GM12878 (cell line): ENCODE data around the gene BBX. TPM values are rescaled to one million over a fixed set of nuclear protein-coding genes. Genes with fewer than 3 reads are reported as not detected.

ENCODE experiments used
- CREB1 ChIP-seq: IDR thresholded peaks from 2 replicates; pipeline ENCODE4 v1.6.1; 2012; ENCODE audit warnings: low read depth, mild to moderate bottlenecking, inconsistent platforms
- GABPA ChIP-seq: IDR thresholded peaks from 2 replicates; pipeline ENCODE4 v1.6.1; 2014; ENCODE audit warnings: antibody characterized with exemption, low read depth, mild to moderate bottlenecking, inconsistent platforms
- IKZF2 ChIP-seq, 2 experiments: fragments of 450-650 bp; IDR thresholded peaks; 2 replicates each; pipeline ENCODE4 v1.6.1; 2017; ENCODE audit warnings: mild to moderate bottlenecking in 2 of 2, moderate library complexity in 2 of 2
- MTA2 ChIP-seq: fragments of 450-650 bp; IDR thresholded peaks from 2 replicates; pipeline ENCODE4 v1.6.1; 2016; ENCODE audit warnings: low read depth, mild to moderate bottlenecking, moderate library complexity
- PML ChIP-seq: IDR thresholded peaks from 2 replicates; pipeline ENCODE4 v1.6.1; 2012; ENCODE audit warnings: low read length, inconsistent platforms
- RFX5 ChIP-seq: IDR thresholded peaks from 2 replicates; pipeline ENCODE4 v1.6.1; 2011; ENCODE audit warnings: low read depth, low read length, improper control_type of control experiment
- SREBF1 ChIP-seq: IDR thresholded peaks from 2 replicates; pipeline ENCODE4 v1.6.1; 2012; ENCODE audit warnings: mild to moderate bottlenecking, low read length
- STAT1 ChIP-seq: fragments of 450-650 bp; conservative IDR thresholded peaks from 2 replicates; pipeline ENCODE4 v1.6.1; 2014; ENCODE audit warnings: antibody characterized with exemption, mild to moderate bottlenecking
- TARDBP ChIP-seq: IDR thresholded peaks from 2 replicates; pipeline ENCODE4 v1.6.1; 2016; ENCODE audit warnings: borderline replicate concordance
- ZNF24 ChIP-seq: fragments of 450-650 bp; IDR thresholded peaks from 2 replicates; pipeline ENCODE4 v1.6.1; 2017; ENCODE audit warnings: antibody characterized with exemption, mild to moderate bottlenecking
- polyA plus RNA-seq, 11 experiments: library from polyadenylated mRNA; depleted of rRNA in 4 of 11; unstranded in 6 of 11; stranded (reverse) in 5 of 11; fragments of >200 nt; fragmentation: Nextera tagmentation in 4 of 11; fragmentation: Illumina TruSeq in 1 of 11; extraction: Ambion mirVana in 4 of 11; extraction: Trizol in 1 of 11; gene quantifications; 1 replicate in 1 of 11; 2 replicates in 10 of 11; pipeline versions ENCODE4 v1.2.1 to v1.2.3, GENCODE V29; 2011 to 2016; ENCODE audit warnings: inconsistent platforms in 2 of 11, missing spikeins in 2 of 11, low read depth in 1 of 11
- total RNA-seq, 4 experiments: library from RNA; depleted of rRNA in 3 of 4; stranded (reverse); fragments of >200 nt in 3 of 4; fragmentation: Illumina TruSeq in 1 of 4; extraction: Trizol in 1 of 4; gene quantifications; 2 replicates each; pipeline versions ENCODE4 v1.2.1 to v1.2.3, GENCODE V29; 2013 to 2021
- TF ChIP-seq, protein P1 (sequence below): fragments of 450-650 bp; IDR thresholded peaks from 2 replicates; pipeline ENCODE4 v1.6.1; 2018; ENCODE audit warnings: mild to moderate bottlenecking, low read depth, moderate library complexity; ENCODE audit not compliant: partially characterized antibody
- TF ChIP-seq, protein P2 (sequence below): fragments of 450-650 bp; IDR thresholded peaks from 2 replicates; pipeline ENCODE4 v1.6.1; 2016; ENCODE audit warnings: mild to moderate bottlenecking
- TF ChIP-seq, protein P3 (sequence below): IDR thresholded peaks from 2 replicates; pipeline ENCODE4 v1.6.1; 2011; ENCODE audit warnings: low read depth, mild to moderate bottlenecking, low read length, moderate library complexity, borderline replicate concordance; ENCODE audit errors: extremely low read depth

The BBX gene
- total and polyA plus RNA-seq, 10 of the 15 experiments (the other 5 are each of a cell fraction or from before 2014, with no cell fraction given) = 13.3 to 38.5 (median 32.0) TPM

DNA sequence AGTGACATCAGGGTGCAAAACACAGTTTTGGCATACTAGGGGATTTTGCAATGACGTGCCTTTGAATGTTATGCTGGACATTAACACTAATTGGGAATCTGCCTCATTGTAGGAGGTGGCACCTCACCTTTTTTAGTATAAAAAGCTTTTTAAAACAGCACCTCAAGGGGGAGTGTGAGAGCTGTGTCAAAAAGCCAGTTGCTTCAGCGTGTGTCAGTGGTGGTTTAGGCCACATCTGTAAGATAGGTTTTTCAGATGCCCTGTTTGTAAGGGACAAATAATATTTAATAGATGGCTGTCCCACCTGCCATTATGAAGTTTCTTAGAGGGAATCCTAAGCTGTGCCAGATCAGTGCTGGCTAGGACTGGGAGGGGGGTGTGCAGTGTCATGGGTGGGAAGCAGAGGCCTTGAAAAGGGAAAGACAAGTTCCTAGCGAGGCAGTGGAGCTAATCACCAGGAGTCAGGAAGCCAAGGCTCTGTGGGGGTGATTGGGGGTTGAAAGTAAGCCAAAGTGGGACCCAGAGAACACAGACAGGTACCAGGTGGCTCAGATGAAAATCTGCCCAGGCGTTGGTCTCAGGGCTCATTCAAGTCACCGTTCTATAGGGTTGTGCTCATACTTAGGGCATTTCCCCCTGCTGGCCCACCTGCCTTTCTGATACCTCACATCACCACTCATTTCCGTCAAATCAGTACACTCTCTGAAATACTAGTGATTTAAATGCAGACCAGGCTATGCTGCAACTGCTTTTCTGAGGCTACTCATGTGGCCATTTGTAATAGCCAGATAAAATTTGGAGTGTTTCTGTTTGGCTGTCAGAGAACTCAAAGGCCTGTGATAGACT lies 120.5 kb downstream of the BBX start (continued):
- TF ChIP-seq, protein P1, sequence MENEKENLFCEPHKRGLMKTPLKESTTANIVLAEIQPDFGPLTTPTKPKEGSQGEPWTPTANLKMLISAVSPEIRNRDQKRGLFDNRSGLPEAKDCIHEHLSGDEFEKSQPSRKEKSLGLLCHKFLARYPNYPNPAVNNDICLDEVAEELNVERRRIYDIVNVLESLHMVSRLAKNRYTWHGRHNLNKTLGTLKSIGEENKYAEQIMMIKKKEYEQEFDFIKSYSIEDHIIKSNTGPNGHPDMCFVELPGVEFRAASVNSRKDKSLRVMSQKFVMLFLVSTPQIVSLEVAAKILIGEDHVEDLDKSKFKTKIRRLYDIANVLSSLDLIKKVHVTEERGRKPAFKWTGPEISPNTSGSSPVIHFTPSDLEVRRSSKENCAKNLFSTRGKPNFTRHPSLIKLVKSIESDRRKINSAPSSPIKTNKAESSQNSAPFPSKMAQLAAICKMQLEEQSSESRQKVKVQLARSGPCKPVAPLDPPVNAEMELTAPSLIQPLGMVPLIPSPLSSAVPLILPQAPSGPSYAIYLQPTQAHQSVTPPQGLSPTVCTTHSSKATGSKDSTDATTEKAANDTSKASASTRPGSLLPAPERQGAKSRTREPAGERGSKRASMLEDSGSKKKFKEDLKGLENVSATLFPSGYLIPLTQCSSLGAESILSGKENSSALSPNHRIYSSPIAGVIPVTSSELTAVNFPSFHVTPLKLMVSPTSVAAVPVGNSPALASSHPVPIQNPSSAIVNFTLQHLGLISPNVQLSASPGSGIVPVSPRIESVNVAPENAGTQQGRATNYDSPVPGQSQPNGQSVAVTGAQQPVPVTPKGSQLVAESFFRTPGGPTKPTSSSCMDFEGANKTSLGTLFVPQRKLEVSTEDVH = no peak
- TF ChIP-seq IKZF2 (IDR thresholded peaks at IDR 0.05) (no peak), PML (no peak), CREB1 (no peak), ZNF24 (no peak), SREBF1 (no peak), MTA2 (no peak), TARDBP (no peak), RFX5 (no peak), STAT1 (no peak), GABPA (no peak)
- TF ChIP-seq, protein P2, sequence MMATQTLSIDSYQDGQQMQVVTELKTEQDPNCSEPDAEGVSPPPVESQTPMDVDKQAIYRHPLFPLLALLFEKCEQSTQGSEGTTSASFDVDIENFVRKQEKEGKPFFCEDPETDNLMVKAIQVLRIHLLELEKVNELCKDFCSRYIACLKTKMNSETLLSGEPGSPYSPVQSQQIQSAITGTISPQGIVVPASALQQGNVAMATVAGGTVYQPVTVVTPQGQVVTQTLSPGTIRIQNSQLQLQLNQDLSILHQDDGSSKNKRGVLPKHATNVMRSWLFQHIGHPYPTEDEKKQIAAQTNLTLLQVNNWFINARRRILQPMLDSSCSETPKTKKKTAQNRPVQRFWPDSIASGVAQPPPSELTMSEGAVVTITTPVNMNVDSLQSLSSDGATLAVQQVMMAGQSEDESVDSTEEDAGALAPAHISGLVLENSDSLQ = no peak
- TF ChIP-seq, protein P3, sequence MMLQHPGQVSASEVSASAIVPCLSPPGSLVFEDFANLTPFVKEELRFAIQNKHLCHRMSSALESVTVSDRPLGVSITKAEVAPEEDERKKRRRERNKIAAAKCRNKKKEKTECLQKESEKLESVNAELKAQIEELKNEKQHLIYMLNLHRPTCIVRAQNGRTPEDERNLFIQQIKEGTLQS = no peak
